ENCODE data around the gene CDCA7. TPM values are rescaled to one million over a fixed set of nuclear protein-coding genes. Genes with fewer than 3 reads are reported as not detected.

CDCA7 gene
- total RNA-seq: 0.56 and 0.92 TPM in 2 replicates

GRCh38 chr2:173354582-173355131, at the start of gene CDCA7:
TSS of gene CDCA7 (plus strand) at chr2:173354872. CDS start at chr2:173354964, 92 bp downstream.

